Smooth muscle cell (in vitro differentiated cells): ENCODE data around the gene BCAP31. TPM values are rescaled to one million over a fixed set of nuclear protein-coding genes. Genes with fewer than 3 reads are reported as not detected.
A peak's percentile ranks its signal among the peaks of the same experiment; 100 is the strongest.

Source experiments
- DNase-seq: peaks from one replicate; lab custom pipeline; 2025; ENCODE audit not compliant: unreplicated experiment; lab: John Stamatoyannopoulos, UW
- H2AFZ ChIP-seq: fragments of 200-600 bp; sonication (generic); 2 replicates; pipeline ENCODE4 v1.6.0; 2016; ENCODE audit warnings: antibody characterized with exemption, low read depth, mild to moderate bottlenecking
- H3F3A ChIP-seq: fragments of 200-600 bp; sonication (generic); 2 replicates; pipeline ENCODE4 v1.6.0; 2017; ENCODE audit warnings: antibody characterized with exemption, low read depth
- H3K27ac ChIP-seq: fragments of 200-600 bp; sonication (generic); 2 replicates; pipeline ENCODE4 v1.5.1; 2016; ENCODE audit warnings: low read depth, mild to moderate bottlenecking
- H3K27me3 ChIP-seq: fragments of 200-600 bp; sonication (generic); 2 replicates; pipeline ENCODE4 v1.6.1; 2016; ENCODE audit warnings: low read depth, mild to moderate bottlenecking
- H3K36me3 ChIP-seq: fragments of 200-600 bp; sonication (generic); 2 replicates; pipeline ENCODE4 v1.5.1; 2016; ENCODE audit warnings: low read depth
- H3K4me1 ChIP-seq: fragments of 200-600 bp; sonication (generic); 2 replicates; pipeline ENCODE4 v1.5.1; 2016; ENCODE audit warnings: low read depth
- H3K4me2 ChIP-seq: fragments of 200-600 bp; sonication (generic); 2 replicates; pipeline ENCODE4 v1.6.0; 2016; ENCODE audit warnings: mild to moderate bottlenecking
- H3K4me3 ChIP-seq: fragments of 200-600 bp; sonication (generic); 2 replicates; pipeline ENCODE4 v1.5.1; 2016; ENCODE audit warnings: mild to moderate bottlenecking
- H3K79me2 ChIP-seq: fragments of 200-600 bp; sonication (generic); 2 replicates; pipeline ENCODE4 v1.6.0; 2016; ENCODE audit warnings: low read depth, mild to moderate bottlenecking
- H3K9ac ChIP-seq: fragments of 200-600 bp; sonication (generic); 2 replicates; pipeline ENCODE4 v1.6.0; 2016; ENCODE audit warnings: low read depth
- H3K9me3 ChIP-seq: fragments of 200-600 bp; sonication (generic); replicated peaks from 2 replicates; pipeline ENCODE4 v1.5.1; 2016; ENCODE audit warnings: low read depth
- H4K20me1 ChIP-seq: fragments of 200-600 bp; sonication (generic); 2 replicates; pipeline ENCODE4 v1.6.0; 2016; ENCODE audit warnings: low read depth
- WGBS: methylation state at CpG from one replicate; pipeline ENCODE4 v1.1.7; 2016; ENCODE audit warnings: low lambda C conversion rate; 5-methylcytosine and 5-hydroxymethylcytosine counted together
- polyA plus RNA-seq: library from polyadenylated mRNA; unstranded; fragments of >200 nt; fragmentation: Nextera tagmentation; extraction: Ambion mirVana; gene quantifications from 2 replicates; pipeline ENCODE4 v1.2.1, GENCODE V29; 2016
- total RNA-seq: library from RNA; depleted of rRNA; stranded (reverse); fragments of >200 nt; gene quantifications from 2 replicates; pipeline ENCODE4 v1.2.3, GENCODE V29; 2014
- TF ChIP-seq, protein P1 (sequence below): fragments of 200-600 bp; sonication (generic); IDR thresholded peaks from 2 replicates; pipeline ENCODE4 v1.5.1; 2017; ENCODE audit warnings: borderline replicate concordance, mild to moderate bottlenecking, antibody characterized with exemption; ENCODE audit not compliant: insufficient read depth, poor library complexity, severe bottlenecking

BCAP31 gene
- total and polyA plus RNA-seq, 2 experiments from 2014 or later = 139 to 207 TPM

DNA sequence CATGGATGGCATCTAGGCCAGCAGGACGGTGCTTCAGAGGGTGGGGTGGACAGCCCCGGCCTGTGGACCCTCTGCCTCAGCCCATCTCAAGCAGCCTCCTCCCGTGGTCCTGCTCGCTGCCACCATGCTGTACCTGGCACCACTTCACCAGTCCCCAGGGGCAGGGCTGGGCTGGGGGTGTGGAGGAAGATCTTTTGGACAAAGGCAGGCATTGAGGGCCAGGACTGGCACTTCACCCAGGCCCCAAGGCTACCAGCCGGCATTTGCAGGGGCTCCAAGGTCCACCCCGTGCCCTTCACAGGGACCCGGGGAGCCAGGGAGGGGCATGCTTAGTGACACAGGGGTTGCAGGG lies 40.6 kb upstream of the BCAP31 start:
- no peak overlapping the region for H3K9ac ChIP-seq
- TF ChIP-seq, protein P1, sequence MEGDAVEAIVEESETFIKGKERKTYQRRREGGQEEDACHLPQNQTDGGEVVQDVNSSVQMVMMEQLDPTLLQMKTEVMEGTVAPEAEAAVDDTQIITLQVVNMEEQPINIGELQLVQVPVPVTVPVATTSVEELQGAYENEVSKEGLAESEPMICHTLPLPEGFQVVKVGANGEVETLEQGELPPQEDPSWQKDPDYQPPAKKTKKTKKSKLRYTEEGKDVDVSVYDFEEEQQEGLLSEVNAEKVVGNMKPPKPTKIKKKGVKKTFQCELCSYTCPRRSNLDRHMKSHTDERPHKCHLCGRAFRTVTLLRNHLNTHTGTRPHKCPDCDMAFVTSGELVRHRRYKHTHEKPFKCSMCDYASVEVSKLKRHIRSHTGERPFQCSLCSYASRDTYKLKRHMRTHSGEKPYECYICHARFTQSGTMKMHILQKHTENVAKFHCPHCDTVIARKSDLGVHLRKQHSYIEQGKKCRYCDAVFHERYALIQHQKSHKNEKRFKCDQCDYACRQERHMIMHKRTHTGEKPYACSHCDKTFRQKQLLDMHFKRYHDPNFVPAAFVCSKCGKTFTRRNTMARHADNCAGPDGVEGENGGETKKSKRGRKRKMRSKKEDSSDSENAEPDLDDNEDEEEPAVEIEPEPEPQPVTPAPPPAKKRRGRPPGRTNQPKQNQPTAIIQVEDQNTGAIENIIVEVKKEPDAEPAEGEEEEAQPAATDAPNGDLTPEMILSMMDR = no peak
- 94% methylated on average over 7 of the region's 7 CpGs for WGBS
- DNase-seq = no peak
- H3K4me3 ChIP-seq = no peak overlapping the region
- no peak overlapping the region for H3K27ac ChIP-seq
- no peaks in the 10 kb centered on the region for H4K20me1 ChIP-seq
- H3K79me2 ChIP-seq = no peaks in the 10 kb centered on the region
- H3K9me3 ChIP-seq = no peaks in the 10 kb centered on the region
- no peak overlapping the region for H2AFZ ChIP-seq
- no peaks in the 10 kb centered on the region for H3K36me3 ChIP-seq
- no peaks in the 10 kb centered on the region for H3K27me3 ChIP-seq
- no peaks in the 10 kb centered on the region for H3K4me1 ChIP-seq
- H3F3A ChIP-seq = no peaks in the 10 kb centered on the region
- H3K4me2 ChIP-seq = no peak overlapping the region

DNA sequence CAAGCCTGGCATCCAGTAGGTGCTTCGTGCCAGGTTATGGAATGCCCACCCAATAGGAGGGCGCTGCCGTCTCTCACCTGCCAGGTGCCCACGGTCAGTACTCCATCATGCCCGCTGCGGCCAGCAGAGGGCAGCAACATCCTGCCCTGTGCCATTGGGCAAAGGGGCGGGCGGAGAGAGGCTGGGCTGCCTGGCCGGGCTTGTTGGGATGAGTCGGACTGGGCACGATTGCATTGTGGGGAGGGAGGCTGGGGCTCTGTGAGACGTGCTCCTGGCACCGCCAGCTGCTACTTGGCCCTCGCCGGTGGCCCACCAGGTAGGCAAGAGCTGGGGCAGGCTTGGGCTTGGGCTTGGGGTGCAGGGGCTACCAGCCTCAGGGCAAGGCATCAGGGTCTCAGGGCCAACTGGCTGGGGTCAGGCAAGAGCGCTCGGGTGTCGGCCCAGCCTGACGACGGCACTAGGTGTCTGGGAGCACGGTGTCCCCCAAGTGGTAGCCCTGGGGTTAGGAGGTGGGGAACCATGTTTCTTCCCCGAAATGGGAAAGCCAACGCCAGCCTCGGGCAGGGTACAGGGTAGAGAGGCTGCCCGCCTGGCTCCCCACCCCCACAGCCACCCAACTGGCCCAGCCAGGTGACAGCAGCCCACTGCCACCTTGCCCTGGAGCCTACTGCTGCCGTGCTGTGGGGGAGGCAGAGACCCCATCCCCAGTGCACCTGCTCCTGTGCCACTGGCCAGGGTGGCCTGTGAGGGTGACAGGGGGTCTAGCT lies 40.0 kb upstream of the BCAP31 start, which contains the start of gene PLXNB3:
Gene PLXNB3 (plus strand): TSS at position 261 of the 767 bp plus-strand sequence. CDS start 1,287 bp downstream, outside the sequence.
- Histone ChIP-seq H3K4me1 (no peaks in the 10 kb centered on the region), H3K9ac (no peak within 1 kb of the TSS), H3K9me3 (no peaks in the 10 kb centered on the region), H3K4me2 (peak within 1 kb of the TSS; percentile 87), H3K79me2 (no peaks in the 10 kb centered on the region), H4K20me1 (no peaks in the 10 kb centered on the region), H3K27ac (no peak within 1 kb of the TSS), H3K36me3 (no peaks in the 10 kb centered on the region), H3K27me3 (no peaks in the 10 kb centered on the region), H3F3A (no peaks in the 10 kb centered on the region), H3K4me3 (no peak within 1 kb of the TSS), H2AFZ (no peak within 1 kb of the TSS)
- no peak for DNase-seq
- TF ChIP-seq, protein P1 = peak; percentile 67
- 68% methylated on average over 25 of the region's 26 CpGs for WGBS

DNA sequence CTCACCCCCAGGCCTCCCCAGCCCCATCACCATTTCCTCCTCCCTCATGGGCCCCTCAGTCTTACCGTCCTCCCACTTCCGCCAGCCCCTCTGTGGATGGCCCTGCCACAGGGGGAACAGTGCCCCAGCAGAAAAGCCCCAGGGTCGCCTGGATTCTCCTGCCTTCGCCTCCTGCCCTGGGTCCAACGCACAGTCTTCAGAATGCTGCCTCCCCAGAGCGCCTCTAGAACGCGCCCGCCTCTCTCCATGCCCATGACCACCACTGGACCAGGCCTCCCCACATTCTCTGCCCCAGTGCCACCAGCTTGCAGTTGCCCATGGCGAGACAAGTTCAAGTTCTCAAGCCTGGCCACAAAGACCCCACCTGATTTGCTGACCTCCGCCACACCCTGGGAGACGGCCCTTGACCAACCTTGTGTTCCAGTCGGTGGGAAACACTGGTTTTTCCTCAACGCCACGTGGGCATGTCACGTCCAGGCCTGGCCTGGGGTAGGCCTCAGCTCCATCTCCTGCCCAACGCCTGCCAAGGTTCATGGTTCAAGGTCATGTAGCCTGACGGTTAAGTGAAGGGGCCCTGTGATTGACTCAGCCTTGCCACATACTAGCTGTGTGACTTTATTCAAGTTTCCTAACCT lies 39.2 kb upstream of the BCAP31 start:
- TF ChIP-seq, protein P1 = no peak
- Histone ChIP-seq H3K27me3 (no peaks in the 10 kb centered on the region), H3K27ac (no peak overlapping the region), H3K4me1 (no peaks in the 10 kb centered on the region), H3K79me2 (no peaks in the 10 kb centered on the region), H3K9me3 (no peaks in the 10 kb centered on the region), H4K20me1 (no peaks in the 10 kb centered on the region), H3F3A (no peaks in the 10 kb centered on the region), H3K4me2 (no peak overlapping the region), H3K4me3 (no peak overlapping the region), H3K9ac (no peak overlapping the region), H2AFZ (no peak overlapping the region), H3K36me3 (no peaks in the 10 kb centered on the region)
- WGBS = 93% methylated on average over 18 of the region's 18 CpGs
- no peak for DNase-seq
